GM19463 (cell line): ENCODE results near the gene TMC8.
"Not testable (repeated sequence)": the region's sequence is repeated elsewhere in the genome, so short reads cannot be mapped to it uniquely, and the experiment has no call there.

Experiments used
- ATAC-seq: cut with Tn5 transposase; IDR thresholded peaks from one replicate; pipeline ENCODE4 v1.9.1; 2021; ENCODE audit warnings: mild to moderate bottlenecking, moderate library complexity; ENCODE audit not compliant: unreplicated experiment

TMC8 gene

DNA sequence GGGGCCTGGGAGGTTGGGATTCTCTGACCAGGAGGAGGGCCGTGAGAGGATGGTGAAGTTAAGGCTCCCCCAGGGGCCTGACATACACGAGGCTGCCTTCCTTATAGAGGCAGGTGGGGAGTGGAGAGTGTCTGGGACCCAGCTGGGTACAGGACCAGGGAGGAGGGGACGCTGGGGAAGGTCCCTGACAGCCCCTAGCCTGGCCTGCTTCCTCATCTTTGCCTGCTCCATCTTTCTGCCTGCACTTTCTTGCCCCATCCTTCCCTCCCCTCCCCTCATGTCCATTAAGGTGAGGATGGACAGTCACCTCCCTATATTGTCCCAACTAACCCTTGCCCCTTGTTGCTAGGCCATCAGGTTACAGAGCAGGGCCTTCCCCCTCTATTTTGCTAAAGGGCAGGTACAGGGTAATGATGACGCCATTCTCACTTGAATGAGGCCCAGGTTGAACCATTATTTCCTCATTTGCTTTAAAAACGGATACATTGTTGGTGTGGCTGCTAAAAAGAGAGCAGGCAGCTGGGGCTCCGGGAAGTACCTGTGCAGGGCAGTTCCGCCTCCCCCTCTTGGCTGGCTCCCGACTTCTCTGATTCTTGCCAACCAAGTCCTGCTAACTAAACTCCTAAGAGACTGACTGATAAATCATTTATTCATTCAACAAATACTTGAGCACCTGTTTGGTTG is 16.9 kb downstream of the TMC8 start:
- peak; percentile 49 for ATAC-seq

DNA sequence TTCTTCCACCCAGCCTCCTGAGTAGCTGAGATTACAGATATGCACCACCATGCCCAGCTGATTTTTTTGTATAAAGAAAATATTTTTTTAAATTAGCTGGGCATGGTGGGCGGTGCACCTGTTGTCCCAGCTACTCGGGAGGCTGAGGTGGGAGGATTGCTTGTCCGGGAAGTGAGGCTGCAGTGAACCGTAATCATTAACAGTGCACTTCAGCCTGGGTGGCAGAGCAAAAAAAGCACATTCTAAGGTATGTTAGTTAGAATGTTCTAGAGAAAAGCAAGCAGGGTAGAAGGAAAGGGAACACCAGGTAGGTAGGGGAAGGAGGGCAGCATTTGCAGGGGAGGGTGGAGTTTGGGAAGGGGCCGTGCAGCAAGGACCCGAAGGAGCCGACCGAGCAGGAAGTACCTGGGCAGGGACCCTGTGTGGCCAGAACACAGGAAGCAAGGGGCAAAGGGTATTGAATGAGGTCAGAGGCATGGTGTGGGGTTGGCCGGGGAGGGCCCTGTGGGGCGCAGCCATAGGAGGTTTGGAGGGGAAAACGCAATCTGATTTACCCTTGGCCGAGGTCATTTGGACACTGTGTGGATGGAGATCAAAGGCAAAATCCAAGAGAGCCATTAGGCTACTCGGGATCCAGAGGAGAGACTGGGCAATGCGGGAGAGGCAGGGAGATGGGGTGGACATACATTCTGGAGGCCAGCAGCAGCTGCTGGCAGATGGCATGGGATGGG is 17.9 kb downstream of the TMC8 start:
- ATAC-seq: no peak

DNA sequence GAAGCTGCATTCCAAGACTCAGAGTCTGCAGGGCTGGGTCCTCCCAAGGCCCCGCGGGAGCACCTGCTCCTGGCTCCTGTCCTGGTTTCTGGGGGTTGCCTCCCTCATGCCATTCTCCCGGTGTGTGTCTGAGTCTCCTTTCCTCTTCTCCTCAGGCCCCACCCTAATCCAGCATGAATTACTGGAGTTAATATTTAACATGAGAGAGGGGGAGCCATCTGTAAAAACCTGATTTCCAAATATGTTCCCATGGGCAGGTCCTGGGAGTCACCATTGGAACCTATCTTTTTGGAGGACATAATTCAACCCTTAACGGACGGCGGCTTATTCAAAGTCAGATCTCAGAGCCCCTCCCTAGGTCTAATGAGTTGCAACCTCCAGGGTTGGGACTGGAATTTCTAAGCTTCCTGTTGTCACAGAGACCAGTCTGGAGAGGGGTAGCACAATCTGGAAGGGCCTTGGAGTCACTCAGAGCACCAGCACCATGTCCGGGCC is 21.0 kb downstream of the TMC8 start:
- no peak for ATAC-seq

DNA sequence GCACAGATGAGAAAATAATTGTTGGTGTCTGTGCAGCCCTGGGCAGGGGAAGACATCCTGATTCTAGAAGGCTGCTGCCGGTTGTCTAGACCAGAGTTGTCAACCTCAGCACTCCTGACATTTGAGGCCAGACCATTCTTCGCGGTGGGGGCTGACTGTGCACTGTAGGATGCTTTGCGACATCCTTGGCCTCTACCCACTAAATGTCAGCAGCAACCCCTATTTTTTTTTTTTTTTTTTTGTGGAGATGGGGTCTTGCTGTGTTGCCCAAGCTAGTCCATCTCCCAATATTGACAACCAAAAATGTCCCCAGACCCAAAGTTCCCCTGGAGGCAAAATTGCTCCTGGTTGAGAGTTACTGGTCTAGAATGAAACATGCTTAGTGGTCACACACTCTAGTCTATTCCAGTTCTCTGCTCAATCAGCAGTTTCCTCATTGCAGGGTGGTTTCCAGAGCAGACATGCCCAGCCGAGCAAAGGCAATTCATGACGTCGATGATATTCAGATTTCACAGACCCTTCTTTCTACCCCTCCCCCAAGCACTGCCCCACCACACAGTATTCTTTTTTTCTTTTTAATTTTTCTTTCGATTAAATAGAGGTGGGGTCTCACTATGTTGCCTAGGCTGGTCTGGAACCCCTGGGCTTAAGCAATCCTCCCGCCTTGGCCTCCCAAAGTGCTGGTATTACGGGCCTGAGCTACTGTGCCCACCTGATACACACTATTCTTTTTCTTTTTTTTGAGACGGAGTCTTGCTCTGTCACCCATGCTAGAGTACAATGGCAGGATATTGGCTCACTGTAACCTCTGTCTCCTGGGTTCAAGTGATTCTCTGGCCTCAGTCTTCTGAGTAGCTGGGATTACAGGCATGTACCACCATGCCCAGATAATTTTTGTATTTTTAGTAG is 24.6 kb downstream of the TMC8 start:
- peak; percentile 48 for ATAC-seq

DNA sequence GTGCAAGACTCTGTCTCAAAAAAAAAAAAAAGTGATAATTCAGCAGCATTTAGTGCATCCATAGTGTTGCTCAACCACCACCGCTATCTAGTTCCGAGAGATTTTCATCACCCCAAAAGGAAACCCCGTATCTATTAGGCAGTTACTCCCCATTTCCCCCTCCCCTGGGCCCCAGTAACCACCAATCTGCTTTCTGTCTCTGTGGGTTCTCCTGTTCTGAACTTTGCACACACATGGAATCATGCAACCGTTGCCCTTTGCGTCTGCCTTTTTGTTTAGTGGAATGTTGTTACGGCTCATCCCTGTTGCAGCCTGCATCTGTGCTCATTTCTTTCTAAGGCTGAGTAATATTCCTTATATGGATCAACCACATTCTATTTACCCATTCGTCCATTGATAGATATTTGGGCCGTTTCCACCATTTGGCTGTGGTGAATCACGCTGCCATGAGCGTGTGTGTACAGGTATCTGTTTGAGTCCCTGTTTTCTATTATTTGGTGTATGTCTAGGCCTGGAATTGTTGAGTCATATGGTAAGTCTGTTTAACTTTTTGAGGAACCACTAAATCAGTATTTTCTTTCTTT is 29.1 kb downstream of the TMC8 start:
- ATAC-seq: peak; percentile 43

DNA sequence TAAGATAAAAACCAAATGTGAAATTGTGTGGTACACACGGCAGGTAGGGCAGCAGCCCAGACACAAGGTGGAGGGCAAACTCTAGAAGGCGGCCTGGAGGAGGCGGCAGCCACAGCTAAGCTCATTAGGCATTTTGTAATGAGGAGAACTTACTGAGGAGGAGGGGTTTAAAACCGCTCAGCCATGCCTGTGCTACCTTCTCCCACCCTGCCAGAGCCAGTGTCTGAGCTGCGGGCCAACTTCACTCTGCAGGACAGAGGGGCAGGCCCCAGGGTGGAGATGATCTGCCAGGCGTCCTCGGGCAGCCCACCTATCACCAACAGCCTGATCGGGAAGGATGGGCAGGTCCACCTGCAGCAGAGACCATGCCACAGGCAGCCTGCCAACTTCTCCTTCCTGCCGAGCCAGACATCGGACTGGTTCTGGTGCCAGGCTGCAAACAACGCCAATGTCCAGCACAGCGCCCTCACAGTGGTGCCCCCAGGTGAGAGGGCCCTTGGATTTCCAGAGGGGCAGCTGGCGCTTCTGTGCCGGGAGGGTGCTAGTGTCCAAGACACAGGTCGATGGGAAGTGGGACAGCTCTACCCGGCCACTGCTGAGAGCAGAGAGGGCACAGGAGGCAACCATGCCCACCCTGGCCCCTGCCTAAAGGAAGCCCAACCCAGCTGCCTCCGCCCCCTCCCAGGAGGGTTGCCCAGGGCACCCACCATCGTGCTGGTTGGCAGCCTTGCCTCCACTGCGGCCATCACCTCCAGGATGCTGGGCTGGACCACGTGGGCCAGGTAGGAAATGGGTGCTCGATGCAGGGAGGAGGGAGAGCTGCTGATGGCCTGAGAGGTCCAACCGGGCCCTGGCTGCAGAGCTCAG is 33.5 kb downstream of the TMC8 start:
- no peak for ATAC-seq

DNA sequence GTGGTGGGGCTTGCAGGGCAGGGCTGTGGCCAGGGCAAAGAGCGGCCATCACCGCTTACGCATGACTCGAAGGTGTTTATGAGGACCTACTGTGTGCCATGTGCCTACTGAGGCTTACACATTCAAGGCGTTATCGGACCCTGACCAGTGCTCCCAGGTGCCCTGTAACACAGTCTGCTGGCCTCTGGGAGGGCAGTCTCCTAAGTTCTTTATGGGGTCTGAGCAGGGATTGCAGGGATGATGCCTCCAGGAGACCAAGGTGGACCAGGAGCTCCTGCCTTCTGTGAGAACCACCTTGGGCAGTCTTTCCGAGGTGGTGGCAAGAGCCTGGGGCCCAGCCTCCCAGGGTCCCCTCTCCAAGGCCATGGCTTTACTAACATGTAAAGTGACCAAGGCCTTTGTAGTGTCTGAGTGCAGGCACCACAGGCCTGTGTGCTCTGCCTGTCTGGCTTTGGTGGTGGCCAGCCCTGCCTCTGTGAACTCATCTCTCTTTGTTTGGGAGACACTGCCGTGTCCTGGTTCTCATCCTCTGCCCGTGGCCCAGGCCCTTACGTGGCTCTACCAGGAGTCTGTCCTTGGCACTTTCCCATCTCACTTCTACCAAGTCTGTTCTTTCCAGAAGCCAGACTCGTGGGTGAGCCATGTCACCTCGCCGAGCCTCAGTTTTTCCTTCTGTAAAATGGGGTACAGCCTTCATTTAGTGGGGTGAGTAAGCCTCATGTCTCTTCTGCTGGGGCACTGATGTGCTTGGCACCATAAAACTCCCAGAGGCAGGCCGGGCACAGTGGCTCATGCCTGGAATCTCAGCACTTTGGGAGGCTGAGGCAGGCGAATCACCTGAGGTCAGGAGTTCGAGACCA is 34.4 kb downstream of the TMC8 start:
- no peak for ATAC-seq

DNA sequence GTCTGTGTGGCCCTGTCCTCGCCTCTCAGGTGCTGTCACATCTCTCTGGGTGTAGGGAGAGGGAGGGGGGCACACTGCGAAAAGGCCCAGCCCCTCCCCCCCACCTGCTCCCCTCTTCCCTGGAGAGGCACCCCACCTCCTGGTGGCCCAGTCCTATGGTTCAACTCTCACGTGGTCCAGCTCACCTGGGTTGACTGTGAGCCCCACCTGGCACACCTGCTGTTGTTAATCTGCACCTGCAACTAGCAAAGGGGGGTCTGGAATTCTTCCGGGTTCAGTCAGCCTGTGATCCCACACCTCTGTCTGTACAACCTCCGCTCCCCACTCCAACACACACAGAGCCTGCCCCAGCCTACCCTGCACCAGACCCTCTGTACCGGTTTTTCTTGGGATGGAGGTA is 35.8 kb downstream of the TMC8 start:
- ATAC-seq: no peak

DNA sequence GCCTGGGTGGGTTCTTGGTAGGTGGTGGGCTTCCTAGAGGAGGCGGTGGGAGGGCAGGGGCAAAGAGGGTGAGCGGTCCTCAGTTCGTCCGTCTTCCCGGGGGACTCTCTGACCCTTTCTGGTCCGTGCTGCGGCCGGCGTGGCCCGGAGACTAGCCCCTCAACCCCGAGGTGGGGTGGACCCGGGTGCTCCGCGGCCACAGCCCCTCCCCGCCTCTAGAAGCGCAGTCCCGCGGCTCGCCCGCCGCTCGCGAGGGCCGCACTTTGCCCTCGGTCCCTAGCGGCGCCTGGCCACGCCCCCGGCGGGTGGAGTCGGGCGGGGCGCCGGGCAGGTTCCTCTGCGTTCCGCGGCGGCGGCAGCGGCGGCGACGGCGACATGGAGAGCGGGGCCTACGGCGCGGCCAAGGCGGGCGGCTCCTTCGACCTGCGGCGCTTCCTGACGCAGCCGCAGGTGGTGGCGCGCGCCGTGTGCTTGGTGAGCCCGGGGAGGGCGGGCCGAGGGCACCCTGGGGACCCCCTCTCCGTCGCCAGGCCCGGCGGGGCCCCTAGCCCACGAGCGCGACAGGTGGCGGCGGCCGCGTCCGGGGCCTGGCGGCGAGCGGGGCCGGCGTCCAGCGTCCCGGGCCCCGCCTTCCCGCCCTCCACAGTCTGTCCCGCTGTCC is 37.8 kb downstream of the TMC8 start, which contains the start of gene SYNGR2:
SYNGR2 (plus strand) TSS at position 340 of the 661 bp plus-strand sequence; CDS start at position 376, 36 bp downstream.
- peak; percentile 57 for ATAC-seq

DNA sequence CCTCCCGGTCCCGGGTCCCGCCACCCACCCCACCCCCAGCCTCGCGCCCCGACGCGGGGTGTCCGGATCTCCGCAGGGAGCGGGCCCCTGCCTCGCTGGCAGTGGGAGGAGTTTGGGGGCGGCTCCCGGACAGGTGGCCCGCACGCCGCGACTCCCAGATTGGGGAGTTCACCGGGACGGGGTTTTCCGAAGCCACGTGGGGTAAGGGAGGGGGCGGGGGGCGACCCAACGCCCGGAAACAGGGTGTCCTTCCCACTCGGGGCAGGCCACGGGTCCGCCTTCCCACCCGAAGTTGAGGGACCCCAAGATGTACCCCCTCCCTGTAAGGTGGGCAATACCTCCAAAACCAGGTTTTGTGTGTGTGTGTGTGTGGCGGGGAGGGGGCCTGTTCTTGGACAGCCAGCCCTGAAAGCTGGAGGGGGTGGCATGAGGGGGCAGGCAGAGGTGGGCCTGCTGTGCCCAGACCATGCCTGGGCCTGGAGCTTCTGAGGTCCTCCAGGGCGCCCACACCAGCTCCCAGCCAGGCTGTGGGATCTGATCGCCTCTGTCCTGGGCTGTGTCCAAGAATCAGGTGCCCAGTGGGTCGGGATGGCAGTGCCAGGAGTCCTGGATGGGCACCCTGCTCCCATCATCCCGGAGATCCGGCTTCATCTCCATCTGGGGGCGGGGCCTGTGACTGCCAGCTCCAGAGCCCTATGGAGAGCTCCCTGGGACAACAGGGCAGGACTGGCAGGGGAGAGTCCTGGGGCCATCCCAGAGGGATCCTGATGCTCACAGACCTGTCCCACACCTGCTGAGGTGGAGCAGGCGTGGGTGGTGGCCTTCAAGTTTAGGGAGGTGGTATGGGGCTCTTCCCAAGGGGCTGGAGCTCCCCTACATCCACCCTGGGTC is 38.6 kb downstream of the TMC8 start:
- peak; percentile 34 for ATAC-seq

DNA sequence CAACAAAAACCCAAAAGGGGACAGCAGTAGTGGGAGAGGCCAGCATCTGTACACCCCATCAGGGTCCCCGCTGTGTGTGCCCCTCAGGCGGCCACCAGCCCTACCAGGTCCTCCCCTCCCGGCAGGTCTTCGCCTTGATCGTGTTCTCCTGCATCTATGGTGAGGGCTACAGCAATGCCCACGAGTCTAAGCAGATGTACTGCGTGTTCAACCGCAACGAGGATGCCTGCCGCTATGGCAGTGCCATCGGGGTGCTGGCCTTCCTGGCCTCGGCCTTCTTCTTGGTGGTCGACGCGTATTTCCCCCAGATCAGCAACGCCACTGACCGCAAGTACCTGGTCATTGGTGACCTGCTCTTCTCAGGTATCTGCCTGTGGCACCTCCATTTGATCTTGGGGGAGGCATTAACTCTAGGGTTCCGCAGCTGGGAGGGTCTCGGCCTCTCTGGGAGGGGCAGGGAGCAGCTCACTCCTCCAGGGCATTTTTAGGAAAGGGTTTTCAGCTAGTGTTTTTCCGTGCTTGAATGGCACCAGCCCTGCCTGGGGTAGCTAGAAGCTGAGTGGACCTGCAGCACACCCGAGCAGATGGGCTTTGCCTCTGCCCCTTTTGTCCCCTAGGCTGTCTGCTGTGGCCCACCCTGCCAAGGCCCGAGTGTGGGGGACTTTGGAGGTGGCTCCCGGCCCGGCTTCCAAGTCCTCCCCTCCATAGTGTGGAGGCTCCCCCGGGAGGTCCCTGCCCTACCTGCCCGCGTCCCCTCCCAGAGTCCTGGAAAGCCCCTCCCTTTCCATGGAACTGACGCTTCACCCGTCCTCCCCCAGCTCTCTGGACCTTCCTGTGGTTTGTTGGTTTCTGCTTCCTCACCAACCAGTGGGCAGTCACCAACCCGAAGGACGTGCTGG is 40.4 kb downstream of the TMC8 start:
- ATAC-seq: no peak

DNA sequence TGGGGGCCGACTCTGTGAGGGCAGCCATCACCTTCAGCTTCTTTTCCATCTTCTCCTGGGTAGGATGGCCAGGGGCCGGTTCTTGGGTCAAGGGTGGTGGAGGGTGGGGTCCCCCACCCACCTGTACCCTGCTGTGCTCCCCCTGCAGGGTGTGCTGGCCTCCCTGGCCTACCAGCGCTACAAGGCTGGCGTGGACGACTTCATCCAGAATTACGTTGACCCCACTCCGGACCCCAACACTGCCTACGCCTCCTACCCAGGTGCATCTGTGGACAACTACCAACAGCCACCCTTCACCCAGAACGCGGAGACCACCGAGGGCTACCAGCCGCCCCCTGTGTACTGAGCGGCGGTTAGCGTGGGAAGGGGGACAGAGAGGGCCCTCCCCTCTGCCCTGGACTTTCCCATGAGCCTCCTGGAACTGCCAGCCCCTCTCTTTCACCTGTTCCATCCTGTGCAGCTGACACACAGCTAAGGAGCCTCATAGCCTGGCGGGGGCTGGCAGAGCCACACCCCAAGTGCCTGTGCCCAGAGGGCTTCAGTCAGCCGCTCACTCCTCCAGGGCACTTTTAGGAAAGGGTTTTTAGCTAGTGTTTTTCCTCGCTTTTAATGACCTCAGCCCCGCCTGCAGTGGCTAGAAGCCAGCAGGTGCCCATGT is 41.1 kb downstream of the TMC8 start:
- ATAC-seq: not testable (repeated sequence)

DNA sequence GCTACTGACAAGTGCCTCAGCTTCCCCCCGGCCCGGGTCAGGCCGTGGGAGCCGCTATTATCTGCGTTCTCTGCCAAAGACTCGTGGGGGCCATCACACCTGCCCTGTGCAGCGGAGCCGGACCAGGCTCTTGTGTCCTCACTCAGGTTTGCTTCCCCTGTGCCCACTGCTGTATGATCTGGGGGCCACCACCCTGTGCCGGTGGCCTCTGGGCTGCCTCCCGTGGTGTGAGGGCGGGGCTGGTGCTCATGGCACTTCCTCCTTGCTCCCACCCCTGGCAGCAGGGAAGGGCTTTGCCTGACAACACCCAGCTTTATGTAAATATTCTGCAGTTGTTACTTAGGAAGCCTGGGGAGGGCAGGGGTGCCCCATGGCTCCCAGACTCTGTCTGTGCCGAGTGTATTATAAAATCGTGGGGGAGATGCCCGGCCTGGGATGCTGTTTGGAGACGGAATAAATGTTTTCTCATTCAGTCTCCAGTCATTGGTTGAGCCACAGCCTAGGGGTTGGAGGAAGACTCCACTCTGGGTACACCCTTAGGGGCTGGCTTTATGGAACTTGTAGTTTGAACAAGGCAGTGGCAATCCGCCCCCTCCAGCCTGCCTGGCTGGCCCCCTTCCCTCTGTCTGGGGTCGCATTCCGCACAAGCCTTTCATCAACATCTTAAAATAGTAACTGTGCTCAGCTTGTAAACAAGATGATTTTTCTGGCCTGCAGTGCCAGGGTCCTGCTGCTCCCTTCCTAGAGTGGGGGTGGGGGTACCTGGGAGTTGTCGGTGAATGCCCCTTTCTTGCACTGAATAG is 41.9 kb downstream of the TMC8 start:
- no peak for ATAC-seq

DNA sequence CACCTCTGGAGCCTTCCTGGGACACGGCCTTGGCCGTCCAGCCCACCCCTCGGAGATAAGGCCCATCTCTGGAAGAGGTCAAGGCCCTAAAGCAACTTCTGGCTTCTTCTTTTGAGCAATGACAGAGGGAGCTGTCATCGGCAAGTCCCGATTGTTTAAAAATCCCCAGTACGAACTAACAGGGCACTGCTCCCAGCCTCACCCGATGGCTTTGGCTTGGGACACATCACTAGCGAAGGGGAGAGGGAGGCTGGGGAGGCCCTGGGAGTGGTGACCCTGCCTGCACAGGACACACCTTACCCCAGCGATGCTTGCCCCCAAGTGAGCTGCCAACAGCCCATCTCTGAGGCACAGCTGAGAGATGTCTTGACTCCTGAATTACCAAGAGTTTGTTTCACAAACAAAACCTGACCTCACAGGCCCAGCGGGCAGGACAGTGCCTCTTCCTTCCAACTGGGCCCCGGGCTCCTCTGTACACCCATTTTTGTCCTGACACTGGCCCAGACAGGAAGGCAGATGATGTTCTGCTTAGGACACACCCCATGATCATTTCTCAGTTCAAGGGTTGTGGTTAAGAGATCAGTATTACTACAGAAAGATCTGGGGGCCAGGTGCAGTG is 42.6 kb downstream of the TMC8 start:
- no peak for ATAC-seq
